ENCODE results near the gene PCMTD2.

The PCMTD2 gene

DNA sequence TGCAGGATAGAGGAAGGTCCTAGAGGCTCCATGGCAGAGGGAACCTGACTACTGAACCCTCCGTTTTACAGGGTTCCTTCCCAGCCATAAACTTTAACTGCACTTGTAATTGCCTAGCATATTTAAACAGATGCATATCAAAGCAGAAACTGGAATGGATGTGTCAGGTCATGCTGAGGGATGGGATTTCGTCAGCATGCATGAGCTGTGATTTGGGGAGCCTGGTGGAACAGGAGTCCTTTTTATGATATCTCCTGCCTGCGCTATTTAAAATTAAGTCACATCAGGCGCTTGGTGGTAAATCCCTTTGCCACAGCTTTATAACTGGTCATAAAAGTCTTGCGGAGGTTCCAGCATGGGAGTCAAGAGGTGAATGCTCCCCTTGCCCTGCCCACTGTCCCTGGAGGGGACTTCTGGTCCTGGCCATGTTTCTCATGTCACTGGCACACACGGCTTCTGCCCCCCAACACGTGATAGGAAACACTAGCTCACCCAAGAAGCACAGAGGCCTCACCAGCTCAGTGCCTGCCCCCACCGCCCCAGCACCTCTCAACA, 26.0 kb upstream of the PCMTD2 start (continued):
- TF ChIP-seq ZFHX2 (tag by site-specific recombination; conservative IDR thresholded peaks at IDR 0.05) (no peak), ZNF169 (tag by site-specific recombination; IDR thresholded peaks at IDR 0.05) (no peak), ZNF585B (tag by site-specific recombination; IDR thresholded peaks at IDR 0.05) (no peak), ZNF529 (tag by site-specific recombination; IDR thresholded peaks at IDR 0.05; ENCODE audit: insufficient replicate concordance) (no peak), ZFP3 (tag by site-specific recombination; IDR thresholded peaks at IDR 0.05; ENCODE audit: low read depth) (no peak), ZNF610 (tag by site-specific recombination; IDR thresholded peaks at IDR 0.05; ENCODE audit: borderline replicate concordance) (no peak), ZNF623 (tag by site-specific recombination; IDR thresholded peaks at IDR 0.05) (no peak), ZBTB21 (tag by site-specific recombination; IDR thresholded peaks at IDR 0.05) (no peak), ZNF777 (tag by site-specific recombination; IDR thresholded peaks at IDR 0.05; ENCODE audit: borderline replicate concordance) (no peak), OVOL3 (tag by site-specific recombination; IDR thresholded peaks at IDR 0.05) (no peak), ZNF704 (tag by site-specific recombination; IDR thresholded peaks at IDR 0.05) (no peak), YY1 (tag by site-specific recombination; IDR thresholded peaks at IDR 0.05) (no peak), ZNF174 (tag by site-specific recombination; IDR thresholded peaks at IDR 0.05) (no peak), KLF8 (tag by site-specific recombination; IDR thresholded peaks at IDR 0.05) (no peak), ZNF664 (tag by site-specific recombination; IDR thresholded peaks at IDR 0.05) (no peak), SP3 (tag by site-specific recombination; IDR thresholded peaks at IDR 0.05) (no peak), ZNF175 (tag by site-specific recombination; IDR thresholded peaks at IDR 0.05) (no peak), ZSCAN4 (tag by site-specific recombination; IDR thresholded peaks at IDR 0.05) (no peak), ZNF776 (tag by site-specific recombination; IDR thresholded peaks at IDR 0.05; ENCODE audit: borderline replicate concordance) (no peak), ZNF629 (tag by site-specific recombination; IDR thresholded peaks at IDR 0.05) (peak; percentile 43), ZNF302 (tag by site-specific recombination; IDR thresholded peaks at IDR 0.05; ENCODE audit: low read depth) (no peak), ZNF416 (tag by site-specific recombination; IDR thresholded peaks at IDR 0.05) (no peak), ZNF280C (tag by site-specific recombination; IDR thresholded peaks at IDR 0.05) (no peak), ZNF223 (tag by site-specific recombination; IDR thresholded peaks at IDR 0.05) (no peak), ZNF561 (tag by site-specific recombination; IDR thresholded peaks at IDR 0.05; ENCODE audit: borderline replicate concordance) (0 out of 2 replicates have a peak, but pooled peaks have one; percentile 70)
- TF ChIP-seq, protein P1, sequence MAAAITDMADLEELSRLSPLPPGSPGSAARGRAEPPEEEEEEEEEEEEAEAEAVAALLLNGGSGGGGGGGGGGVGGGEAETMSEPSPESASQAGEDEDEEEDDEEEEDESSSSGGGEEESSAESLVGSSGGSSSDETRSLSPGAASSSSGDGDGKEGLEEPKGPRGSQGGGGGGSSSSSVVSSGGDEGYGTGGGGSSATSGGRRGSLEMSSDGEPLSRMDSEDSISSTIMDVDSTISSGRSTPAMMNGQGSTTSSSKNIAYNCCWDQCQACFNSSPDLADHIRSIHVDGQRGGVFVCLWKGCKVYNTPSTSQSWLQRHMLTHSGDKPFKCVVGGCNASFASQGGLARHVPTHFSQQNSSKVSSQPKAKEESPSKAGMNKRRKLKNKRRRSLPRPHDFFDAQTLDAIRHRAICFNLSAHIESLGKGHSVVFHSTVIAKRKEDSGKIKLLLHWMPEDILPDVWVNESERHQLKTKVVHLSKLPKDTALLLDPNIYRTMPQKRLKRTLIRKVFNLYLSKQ (tag by site-specific recombination; IDR thresholded peaks at IDR 0.05; ENCODE audit: borderline replicate concordance), result no peak
- TF ChIP-seq, protein P2, sequence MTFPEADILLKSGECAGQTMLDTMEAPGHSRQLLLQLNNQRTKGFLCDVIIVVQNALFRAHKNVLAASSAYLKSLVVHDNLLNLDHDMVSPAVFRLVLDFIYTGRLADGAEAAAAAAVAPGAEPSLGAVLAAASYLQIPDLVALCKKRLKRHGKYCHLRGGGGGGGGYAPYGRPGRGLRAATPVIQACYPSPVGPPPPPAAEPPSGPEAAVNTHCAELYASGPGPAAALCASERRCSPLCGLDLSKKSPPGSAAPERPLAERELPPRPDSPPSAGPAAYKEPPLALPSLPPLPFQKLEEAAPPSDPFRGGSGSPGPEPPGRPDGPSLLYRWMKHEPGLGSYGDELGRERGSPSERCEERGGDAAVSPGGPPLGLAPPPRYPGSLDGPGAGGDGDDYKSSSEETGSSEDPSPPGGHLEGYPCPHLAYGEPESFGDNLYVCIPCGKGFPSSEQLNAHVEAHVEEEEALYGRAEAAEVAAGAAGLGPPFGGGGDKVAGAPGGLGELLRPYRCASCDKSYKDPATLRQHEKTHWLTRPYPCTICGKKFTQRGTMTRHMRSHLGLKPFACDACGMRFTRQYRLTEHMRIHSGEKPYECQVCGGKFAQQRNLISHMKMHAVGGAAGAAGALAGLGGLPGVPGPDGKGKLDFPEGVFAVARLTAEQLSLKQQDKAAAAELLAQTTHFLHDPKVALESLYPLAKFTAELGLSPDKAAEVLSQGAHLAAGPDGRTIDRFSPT (tag by site-specific recombination; IDR thresholded peaks at IDR 0.05), result no peak
- TF ChIP-seq, protein P3, sequence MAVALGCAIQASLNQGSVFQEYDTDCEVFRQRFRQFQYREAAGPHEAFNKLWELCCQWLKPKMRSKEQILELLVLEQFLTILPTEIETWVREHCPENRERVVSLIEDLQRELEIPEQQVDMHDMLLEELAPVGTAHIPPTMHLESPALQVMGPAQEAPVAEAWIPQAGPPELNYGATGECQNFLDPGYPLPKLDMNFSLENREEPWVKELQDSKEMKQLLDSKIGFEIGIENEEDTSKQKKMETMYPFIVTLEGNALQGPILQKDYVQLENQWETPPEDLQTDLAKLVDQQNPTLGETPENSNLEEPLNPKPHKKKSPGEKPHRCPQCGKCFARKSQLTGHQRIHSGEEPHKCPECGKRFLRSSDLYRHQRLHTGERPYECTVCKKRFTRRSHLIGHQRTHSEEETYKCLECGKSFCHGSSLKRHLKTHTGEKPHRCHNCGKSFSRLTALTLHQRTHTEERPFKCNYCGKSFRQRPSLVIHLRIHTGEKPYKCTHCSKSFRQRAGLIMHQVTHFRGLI (tag by site-specific recombination; IDR thresholded peaks at IDR 0.05), result no peak
